ENCODE measurements around the gene MYO1G. TPM values are rescaled to one million over a fixed set of nuclear protein-coding genes. Genes with fewer than 3 reads are reported as not detected.

The MYO1G gene
- total RNA-seq, 1 donor from 2014 or later, result 8.7 TPM

DNA sequence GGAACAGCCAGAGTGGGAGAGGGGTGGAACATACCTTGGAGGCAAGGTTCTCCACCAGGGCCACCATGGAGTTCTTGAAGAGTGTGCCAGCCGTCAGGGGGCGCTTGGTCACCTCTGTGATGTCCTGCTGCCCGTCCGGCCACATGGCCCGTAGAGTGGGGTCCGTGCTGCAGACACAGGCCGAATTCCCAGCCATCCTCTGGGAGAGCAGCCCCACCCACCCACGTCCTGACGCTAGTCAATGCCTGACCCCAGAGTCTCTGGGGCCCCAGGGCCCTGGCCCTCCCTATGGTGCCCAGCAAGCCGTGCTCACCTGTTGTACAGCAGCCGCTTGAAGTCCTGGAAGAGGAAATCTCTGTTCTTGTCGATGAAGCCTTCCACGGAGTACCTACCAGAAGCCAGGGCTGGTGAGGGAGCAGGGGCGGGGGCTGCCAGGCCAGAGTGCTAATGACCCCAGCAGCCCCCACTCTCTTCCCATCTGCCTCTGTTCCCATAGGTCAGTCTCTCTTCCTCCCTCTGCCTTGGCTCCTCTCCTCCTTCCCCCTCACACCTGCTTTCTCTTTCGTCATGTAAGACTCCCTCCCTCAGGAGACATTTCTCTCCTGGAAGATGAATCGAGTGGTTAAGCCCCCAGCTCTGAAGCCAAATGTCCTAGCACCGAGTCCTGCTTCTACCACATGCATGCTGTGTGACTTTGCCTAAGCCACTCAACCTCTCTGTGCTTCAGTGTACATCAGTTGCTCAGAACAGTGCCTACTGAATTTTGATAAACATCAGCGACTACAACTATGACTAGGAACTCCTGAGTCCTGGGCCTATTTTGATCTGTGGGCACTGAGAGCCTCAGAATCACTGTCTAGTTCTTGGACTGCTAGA lies 11.0 kb downstream of the MYO1G start:
- peak; percentile 78 for DNase-seq (ENCODE audit: low spot score)

- DNase-seq (ENCODE audit: low spot score), result peak; percentile 60
These were observed 11.9 kb downstream of the MYO1G start for GRCh38 chr7:44966731-44967538.

- peak; percentile 73 for DNase-seq (ENCODE audit: low spot score)
These were observed 12.7 kb downstream of the MYO1G start for GRCh38 chr7:44965937-44966730.

GRCh38 chr7:44965441-44965903 lies 13.3 kb downstream of the MYO1G start:
- DNase-seq (ENCODE audit: low spot score), result peak; percentile 33

GRCh38 chr7:44964831-44965440 lies 13.9 kb downstream of the MYO1G start:
- DNase-seq (ENCODE audit: low spot score), result peak; percentile 88

DNA sequence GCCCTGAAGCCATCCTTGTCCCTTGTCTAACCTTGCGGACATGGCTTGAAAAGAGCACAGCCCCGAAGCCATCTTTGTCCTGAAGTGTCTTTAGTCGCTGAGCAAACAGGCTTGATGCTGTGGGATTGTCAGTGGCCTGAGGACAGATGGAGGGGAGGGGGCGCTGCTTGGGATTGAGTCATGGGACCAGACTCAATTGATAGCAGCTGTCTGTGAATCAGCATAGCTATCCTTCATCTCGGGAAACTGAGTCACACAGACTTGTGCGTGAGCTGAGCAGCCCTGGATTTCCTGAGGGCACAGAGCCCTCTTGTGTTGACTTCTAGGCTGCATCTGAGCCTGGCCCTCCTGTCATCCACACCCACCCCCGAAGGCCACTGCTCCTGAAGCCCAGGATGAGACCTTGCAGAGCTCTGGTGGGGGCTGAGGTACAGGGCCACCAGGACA lies 14.4 kb downstream of the MYO1G start:
- no peak for DNase-seq (ENCODE audit: low spot score)

- DNase-seq (ENCODE audit: low spot score), result peak; percentile 81
These were observed 15.2 kb downstream of the MYO1G start for GRCh38 chr7:44963364-44964290.

GRCh38 chr7:44962483-44963251 lies 16.1 kb downstream of the MYO1G start:
- peak; percentile 89 for DNase-seq (ENCODE audit: low spot score)

DNA sequence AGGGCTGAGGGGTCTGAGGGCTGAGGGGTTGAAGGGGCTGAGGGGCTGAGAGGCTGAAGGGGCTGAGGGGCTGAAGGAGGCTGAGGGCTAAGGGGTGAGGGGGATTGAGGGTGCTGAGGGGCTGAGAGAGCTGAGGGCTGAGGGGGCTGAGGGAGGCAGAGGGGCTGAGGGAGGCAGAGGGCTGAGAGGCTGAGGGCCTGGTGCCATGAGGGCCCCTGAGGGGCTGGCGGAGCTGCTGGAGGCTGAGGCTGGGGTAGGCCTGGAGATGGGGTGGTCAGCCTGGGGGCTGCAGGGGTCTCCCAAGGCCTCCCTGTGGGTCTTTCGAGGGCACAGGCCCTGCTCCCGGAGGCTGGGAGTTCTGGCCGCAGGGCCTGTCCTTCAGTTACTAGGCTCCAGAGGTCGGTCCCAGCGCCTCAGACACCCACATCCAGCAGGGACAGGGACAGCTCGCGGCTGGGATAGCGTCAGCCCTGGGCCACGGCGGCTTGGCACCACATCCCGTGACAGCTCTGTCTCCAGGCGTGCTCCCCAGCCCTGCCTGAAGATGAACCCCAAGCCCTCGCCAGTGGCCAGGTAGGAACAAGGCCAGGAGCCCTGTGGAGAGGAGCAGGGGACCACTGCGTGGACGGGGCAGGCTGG lies 16.9 kb downstream of the MYO1G start:
- DNase-seq (ENCODE audit: low spot score), result peak; percentile 87

DNA sequence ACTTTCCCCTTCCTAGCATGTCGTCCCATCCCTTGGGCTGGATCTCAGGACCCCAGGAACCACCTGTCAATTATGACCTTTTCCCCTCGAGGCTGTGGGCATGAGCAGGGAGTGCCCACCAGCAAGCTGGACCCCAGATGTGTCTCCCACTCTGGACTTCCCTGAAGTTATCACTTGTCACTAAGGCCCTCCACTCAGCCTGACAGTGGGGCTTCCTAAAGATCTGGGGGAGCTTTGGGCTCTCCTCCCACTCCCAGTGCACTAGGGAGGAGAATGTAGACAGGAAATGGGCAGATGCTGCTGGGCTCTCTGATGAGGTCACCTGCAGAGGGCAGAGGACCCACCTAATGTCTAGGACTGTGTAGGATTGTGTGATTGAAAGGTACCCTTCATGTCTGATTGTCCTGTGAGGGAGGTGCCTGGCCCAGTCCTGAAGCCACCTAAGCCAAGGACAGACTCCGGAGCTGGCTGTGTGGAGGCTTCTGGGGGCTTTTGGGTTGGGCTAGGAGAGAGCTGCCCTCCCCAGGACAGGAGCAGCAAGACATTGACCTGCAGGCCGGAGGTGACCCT lies 18.7 kb downstream of the MYO1G start:
- peak; percentile 62 for DNase-seq (ENCODE audit: low spot score)

DNA sequence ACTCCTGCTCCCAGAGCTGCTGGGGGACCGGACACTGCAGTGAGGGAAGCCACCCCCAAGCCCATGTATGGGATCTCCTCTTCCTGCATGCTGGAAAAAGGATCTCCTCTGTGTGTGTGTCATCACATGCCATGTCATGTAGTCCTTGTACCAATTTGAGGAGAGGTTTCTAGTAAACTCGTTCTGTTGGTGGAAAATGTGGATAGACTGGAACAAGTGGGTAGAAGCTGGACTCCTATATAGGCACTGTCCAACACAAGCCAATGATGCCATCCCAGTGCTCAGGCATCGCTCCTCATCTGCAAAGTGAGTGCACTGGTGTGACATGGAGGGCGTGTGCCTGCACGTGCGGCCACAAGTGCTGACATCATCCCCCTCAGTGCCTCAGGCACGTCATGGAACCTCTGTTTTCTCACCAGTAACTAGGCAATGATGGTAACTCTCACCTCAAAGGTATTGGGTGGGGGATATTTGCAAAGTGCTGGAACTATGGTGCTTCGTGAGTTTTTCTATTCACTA lies 19.3 kb downstream of the MYO1G start:
- peak; percentile 67 for DNase-seq (ENCODE audit: low spot score)

GRCh38 chr7:44958645-44959344 lies 20.0 kb downstream of the MYO1G start:
- no peak for DNase-seq (ENCODE audit: low spot score)

DNA sequence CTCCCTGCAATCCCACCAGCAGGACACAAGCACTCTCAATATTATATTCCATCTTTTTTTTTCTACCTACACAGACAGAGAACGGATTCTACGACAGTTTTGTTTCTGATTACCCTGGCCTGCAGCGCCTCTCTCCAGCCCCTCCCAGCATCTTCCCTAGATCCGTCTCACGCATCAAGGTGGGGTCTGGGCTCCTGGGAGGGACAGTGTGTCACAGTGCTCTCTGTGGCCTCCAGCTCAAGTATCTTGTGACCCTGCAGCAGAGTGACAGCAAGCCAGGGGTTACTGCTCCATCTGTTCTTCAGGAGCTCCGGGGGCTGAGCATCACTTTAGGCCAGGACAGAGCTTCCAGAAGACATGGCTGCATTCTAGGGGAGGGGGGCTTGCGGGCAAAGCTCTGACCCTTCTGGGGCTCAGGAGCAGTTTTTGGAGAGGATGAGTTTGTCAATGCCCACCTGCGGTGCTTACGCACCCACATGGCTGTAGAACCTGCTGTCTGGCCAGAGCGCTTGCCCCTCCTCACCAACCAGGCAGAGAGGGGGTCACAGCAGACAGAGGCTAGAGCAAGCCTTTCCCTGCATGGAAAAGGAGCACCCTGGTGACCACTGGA lies 22.6 kb downstream of the MYO1G start:
- peak; percentile 62 for DNase-seq (ENCODE audit: low spot score)

GRCh38 chr7:44955733-44956132 lies 23.1 kb downstream of the MYO1G start:
- peak; percentile 30 for DNase-seq (ENCODE audit: low spot score)

- DNase-seq (ENCODE audit: low spot score), result peak; percentile 59
These were observed 25.7 kb downstream of the MYO1G start for GRCh38 chr7:44953156-44953555.

DNA sequence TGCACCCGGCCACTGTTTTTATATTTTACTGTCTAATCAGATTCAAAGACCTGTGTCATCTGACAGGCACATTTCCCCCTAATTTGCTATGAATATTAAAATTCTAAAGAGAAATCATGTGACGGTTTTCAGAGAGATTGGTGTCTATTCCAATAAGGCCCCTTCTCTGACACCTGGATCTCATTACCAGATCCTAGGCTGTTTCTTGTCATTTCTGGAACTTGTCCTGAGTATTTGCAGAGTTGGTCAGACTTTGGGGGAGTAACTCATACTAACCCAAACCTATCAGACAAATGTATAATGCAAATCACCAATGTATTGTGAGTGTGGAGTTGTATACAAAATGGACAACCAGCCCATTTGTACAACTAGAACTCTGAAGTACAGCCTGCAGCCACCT lies 29.5 kb downstream of the MYO1G start:
- DNase-seq (ENCODE audit: low spot score), result no peak

DNA sequence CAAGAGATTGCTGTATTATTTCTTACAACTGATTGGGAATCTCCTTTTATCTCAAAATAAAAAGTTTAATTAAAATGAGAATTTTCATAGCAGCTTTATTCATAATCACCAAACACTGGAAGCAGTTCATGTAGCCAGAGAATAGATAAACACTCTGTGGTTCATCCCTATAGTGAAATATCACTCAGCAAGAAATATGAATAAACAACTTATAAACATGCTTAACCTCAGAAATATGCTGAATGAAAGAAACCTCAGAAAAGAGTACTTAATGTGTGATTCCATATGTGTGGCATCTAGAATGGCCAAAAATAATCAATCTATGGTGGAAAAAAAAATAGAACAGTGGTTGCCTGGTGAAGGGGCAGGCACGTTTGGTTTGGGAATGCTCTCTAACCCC lies 33.3 kb downstream of the MYO1G start:
- DNase-seq (ENCODE audit: low spot score), result no peak
